Spleen (tissue), 7 donors: ENCODE measurements around the gene FOLR1.

ENCODE experiments used
- CTCF ChIP-seq, 11 experiments: fragments of 200-600 bp in 7 of 11; fragments of 450-650 bp in 4 of 11; sonication (generic) in 4 of 11; IDR thresholded peaks in 8 of 11; conservative IDR thresholded peaks in 3 of 11; 1 replicate in 7 of 11; 2 replicates in 4 of 11; pipeline versions ENCODE4 v1.4.0 to v1.8.0; 2016 to 2021; ENCODE audit warnings: antibody characterized with exemption in 11 of 11, inconsistent platforms in 4 of 11, mild to moderate bottlenecking in 1 of 11
- POLR2A ChIP-seq, 3 donors: fragments of 450-650 bp; IDR thresholded peaks; one replicate each; pipeline ENCODE4 v1.5.1; 2017; ENCODE audit warnings: antibody characterized with exemption in 3 of 3, mild to moderate bottlenecking in 1 of 3
- donor health status: DM: no; HTN: no; CAD: no; lungs with moderate emphysema.
- donor health status: DM: no; HTN: no; CAD: no.
- donor health status: DM: no; HTN: no; CAD: no.

GRCh38 chr11:72222907-72223614 is 31.1 kb downstream of the FOLR1 start:
- TF ChIP-seq CTCF (IDR thresholded peaks at IDR 0.05 in 8 of 11, conservative IDR thresholded peaks at IDR 0.05 in 3 of 11) (peak; percentile 8 to 82 (median 65)), POLR2A (IDR thresholded peaks at IDR 0.05) (peak in 2 of 3 donors; percentile 27 to 55)
